Fibroblast of skin of abdomen (primary cell): ENCODE results near the gene PHACTR1.
"Not testable (repeated sequence)": the region's sequence is repeated elsewhere in the genome, so short reads cannot be mapped to it uniquely, and the experiment has no call there.

Experiments
- DNase-seq: peaks from one replicate; pipeline ENCODE4 v3.0.0-alpha.2; 2013

The PHACTR1 gene

DNA sequence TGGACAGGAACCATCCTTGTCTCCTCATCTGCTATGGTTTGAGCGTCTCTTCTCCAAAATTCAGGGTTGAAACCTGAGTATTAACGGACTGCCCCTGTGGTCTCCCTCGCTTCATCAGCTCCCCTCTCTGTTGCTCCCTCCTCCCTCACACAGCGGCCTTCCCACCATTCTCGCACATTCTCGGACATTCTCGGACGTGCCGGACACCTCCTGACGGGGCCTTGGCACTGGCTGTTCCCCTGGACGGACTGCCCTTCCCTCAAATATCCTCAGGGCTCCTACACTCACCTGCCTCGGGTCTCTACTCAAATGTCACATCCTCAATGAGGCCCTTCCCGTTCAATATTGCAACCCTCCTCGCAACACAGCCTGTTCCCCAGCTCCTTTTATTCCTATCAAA, 496.0 kb downstream of the PHACTR1 start:
- DNase-seq = no peak

DNA sequence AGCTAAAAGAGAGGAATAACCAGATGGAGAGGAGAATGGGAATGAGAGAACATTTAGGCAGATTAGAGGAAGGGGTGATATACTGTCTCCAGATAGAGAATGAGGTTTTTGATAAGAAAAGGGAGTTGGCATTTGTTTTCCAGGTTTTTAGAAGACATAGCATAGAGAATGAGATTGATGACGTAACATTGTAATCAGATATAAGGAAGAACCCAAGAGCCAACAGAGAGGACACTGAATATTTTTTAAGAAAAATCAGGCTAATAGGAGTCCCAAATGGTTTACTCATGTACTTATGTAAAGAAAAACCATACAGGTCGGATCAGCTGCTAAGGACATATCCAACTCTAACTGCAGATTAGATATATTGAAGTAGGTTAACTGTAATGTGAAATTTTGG, 498.8 kb downstream of the PHACTR1 start:
- DNase-seq = no peak

DNA sequence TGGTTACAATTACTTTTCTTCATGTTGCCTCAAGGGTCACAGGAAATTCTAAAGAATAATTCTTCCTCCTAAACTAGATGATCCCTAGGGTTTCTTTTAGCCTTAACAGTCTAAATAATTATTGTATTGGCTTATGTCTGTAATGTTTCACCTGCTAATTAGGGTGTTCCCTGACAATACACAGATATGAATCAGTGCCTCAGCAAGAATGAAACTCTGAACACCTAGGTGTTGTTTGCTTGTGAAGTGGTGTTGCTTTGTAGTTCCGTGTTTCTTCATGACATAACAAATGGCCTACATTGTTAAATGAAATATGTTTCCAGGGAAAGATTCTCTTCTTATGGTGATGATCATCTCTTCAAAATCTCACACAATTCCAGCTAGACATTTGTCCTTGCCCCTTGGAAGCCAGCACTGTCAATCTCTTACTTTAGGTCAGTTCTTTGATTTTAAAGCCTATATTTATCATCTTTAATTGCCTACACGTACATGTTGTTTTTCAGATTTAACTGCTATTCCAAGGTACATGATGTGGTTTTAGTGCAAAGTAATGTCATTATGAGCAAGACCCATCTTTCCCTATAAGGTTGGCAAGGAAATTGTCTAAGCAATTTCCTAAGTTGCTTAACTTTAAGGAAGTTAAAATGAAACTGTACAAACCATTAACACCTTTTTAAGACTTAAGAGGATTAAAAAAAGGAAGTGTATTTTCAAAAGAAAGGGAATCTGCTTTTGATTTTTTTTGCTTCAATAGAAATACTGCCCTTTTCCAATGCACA, 499.9 kb downstream of the PHACTR1 start:
- DNase-seq = no peak

DNA sequence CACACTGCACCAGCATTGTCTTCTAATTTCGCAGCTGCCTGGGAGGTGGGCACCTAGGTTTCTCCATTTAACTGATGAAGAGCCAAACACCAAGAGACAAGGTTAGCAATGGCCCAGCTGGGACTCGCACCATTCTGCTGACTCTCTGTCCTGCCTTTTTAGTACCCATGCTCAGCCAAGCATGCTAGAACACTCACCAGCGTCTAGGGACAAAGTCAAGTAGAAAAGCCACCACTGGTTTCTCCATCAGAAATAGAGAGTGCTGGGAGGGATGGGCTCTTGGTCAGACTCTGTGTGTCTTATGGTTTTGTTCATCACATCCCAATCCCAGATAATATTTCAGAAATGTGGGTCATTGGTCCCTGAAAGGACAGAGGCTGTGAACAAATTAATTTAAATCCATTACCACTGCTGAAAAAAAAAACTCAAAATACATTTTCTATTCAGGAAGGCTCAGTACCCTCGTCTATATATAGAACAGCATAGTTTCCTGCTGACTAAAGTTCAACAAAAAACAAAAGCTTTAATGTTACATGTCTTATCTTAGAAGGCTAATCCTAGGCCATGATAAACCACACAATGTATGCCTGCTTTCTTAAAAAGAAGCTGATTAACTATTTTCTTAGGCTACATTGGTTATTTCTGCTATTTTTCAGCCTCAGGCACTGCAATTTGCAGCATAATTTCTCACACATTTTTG, 500.8 kb downstream of the PHACTR1 start:
- DNase-seq = peak; percentile 27

DNA sequence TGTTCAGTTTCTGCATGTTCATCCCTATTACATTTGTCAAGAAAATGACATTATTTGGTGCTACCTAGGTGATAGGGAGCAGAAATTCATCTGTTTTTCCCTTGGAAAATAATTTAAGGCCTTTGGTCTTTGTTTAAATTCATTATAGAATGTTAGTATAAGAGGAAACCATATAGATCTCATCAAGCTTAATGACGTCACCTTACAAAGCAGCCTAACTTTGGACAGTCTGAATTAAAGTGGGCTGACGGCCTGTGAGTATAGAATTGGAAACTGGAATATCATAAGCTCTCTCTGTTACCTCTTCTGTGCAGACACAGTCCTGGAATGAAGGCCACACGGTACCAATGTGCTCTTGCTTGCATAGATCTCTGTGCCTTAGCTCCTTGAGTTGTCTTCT, 503.7 kb downstream of the PHACTR1 start:
- DNase-seq = no peak

DNA sequence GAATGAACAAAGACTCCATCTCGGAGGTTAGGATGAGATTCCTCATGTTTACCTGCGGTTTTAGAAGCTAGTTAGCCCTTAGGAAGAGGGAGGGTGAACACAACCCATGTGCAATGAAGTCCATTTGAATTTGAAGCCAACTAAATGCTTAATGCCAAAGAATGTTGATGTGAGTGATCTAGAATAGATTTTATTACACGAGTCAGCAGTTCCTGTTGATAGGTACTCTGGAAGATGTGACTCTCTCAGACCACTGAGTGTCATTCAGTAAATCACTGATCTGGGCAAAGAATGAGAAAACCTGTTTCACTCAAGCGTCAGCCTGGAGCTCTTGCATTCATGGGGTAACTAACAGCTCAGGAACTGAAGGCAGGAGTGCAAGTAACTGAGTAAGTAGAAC, 505.5 kb downstream of the PHACTR1 start:
- DNase-seq = no peak

DNA sequence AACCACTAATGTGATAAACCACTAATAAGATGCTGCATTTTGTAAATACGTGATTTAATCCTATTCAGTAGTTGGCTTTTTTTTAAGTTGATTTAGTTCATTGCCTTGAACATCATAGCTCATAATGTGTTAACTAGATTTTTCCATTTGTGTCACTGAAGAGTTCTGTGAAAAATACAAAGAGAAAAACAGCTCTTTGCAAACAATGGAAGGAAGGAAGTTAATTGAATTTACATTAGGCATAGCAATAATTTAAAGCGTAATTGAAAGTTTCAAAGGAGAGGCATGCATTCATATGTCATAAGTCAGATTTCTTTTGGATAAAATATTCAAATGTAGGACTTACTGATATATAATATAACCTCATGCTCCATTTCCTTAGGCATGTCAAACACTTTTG, 509.5 kb downstream of the PHACTR1 start:
- DNase-seq = no peak

DNA sequence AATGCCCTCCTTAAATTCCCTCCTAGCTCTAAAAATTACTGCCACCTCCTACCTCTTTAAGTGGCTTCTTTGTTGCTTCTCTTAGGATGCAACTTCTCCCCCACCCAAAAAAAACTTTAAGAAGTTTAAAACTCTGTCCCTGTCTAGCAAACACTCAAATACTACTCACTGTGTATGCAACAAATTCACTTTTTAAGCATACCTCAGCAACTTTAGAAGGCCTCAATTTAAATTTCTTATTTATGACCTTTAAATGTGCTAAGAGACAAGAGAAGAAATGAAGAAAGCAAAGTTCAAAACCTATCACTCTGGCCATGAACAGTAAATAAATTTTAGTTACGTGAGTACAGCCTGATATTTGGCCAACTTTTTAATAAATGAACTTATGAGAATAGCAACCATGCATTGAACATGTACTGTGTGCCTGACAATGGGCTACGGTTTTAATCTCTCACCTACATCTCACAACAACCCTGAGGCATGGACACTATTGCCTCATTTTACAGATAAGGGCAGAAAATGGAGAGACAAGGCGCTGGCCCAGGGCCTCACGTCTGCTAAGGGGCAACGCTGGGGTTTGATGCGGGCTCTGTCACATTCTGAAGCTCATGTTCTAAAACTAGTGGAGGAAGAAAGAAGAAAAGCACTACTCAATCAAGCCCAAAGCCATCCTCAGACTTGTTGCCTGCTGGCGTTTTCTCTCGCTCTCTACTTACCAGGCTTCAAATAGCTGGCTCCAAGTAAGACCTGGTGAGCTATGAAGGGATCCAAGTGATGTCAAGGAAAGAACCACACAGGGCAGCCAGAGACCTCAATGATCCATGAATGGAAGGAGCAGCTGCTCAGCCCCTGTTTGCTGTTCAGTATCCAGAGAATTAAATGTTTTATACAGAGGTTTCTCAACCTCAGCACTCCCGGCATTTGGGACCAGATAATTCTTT, 512.0 kb downstream of the PHACTR1 start:
- DNase-seq = no peak

DNA sequence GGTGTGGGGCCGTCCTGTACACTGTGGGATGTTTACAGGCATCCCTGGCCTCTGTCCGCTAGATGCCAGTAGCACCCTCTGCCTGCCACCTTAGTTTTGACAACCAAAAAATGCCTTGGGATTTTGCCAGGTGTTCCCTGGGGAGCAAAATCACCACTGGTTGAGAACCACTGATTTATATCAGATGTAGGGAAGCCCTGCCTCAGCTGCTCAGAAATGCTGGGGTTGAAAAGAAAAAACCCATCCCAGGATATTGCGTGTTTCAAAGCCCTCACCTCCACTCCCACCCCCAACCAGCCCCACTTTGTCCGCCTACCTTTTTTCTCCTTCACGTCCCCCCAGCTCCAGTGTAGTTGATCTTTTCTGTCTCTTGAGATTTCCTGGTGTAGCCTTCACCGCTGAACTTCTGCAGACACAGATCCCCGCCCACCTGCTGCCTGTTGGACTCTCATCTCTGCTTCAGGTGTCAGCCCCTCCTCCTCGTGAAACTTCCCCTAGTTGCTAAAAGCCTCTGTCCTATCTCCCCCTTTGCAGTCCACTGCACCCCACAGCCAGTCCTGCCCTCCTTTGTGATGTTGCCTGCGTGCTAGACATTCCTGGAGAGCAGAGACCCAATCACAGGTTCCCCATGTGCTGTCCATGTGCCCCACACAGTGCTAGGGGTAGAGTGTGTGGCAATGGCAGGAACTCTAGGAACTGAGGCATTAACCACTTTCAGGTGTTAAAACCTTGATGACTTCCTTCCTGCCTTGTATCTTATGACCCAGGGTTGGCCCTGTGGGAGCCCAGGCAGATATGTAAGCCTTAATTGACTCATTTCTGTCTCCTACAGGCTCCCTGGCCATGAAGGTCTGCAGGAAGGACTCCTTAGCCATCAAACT, 512.9 kb downstream of the PHACTR1 start:
- no peak for DNase-seq

DNA sequence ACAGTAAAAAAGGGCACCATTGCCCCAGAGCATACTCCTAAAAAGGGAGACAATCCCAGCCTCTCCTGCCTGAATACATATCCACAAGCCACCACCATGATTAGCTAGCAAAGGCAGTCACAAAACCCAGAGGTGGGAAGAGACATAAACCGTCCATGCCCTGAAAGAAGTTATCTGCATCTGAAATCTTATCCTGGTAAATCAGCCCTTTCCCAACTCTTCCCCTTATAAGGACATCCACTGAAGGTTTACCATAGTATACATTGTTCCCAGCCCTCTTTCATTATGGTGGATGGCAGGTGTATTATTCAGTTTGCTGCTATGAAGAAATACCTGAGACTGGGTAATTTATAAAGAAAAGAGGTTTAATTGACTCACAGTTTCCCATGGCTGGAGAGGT, 516.5 kb downstream of the PHACTR1 start:
- DNase-seq = no peak

DNA sequence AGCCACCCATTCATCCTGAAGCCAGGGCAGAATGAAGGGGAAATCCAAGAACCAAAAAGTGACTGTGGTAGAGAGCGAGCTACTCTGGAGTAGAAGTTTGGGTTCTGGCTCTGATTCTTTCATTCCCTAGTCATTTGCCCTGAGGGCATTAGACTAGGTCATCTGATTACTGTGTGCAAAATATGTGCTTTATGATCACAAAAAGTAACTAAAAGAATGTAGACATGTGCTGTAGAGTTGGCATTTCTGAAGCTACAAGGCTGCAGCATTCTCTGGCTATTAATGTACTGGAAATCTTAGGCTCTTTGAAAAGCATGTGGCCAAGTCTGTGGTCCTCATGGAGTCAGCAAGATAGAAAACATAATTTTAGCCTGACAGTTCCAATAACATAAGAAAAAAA, 517.6 kb downstream of the PHACTR1 start:
- peak; percentile 22 for DNase-seq

DNA sequence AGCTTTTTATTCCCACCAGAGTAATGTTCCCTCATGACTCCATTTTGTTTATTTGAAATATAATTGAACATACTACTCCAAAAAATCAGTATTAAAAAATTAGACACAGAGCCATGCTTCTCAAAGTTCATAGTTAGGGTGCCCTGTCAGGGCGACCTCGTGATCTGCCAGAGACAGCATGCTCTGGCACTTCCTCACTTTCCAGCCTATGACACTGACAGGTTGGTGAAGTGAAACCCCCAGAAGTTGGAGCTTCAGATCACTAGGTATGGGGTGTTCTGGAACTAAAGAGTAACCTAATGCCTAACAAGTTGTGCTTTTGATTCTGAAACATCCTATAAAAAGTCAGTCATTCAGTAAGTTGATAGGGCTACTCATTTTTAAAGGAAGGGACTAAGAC, 518.8 kb downstream of the PHACTR1 start:
- DNase-seq = no peak

DNA sequence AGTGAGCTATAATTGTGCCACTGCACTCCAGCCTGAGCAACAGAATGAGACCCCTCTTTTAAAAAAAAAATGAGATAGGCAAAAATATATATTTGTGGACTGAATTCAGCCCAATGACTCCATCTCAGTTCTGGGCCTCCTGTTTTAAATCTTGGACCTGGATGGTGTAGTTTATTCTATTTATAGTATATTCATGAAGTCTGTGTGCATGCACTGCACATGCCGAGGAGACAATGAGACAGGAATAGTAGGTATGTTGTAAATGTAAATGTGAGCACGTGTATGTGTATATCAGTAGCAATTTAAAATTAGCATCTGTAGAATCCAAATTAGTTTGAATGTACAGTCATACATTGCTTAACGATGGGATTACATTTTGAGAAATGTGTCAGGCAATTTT, 520.8 kb downstream of the PHACTR1 start:
- no peak for DNase-seq

DNA sequence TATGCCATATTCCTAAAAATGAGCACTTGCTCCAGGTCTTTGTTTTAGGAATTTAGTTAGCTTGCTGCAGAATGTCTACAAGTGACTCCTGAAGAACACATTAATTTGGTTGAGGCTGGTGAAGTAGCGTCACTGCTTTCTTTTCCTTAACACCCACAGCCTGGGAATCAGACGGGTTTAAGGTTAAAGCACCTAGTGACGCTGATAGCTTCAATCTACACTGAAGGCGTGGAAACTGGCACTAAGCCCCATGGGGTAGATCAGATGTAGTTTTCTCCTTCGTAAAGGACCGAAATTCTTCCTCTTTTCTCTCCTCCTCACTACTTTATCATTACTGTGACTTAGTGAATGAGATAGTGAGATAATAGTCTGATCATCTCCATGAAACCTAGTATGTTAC, 521.5 kb downstream of the PHACTR1 start:
- DNase-seq = no peak

DNA sequence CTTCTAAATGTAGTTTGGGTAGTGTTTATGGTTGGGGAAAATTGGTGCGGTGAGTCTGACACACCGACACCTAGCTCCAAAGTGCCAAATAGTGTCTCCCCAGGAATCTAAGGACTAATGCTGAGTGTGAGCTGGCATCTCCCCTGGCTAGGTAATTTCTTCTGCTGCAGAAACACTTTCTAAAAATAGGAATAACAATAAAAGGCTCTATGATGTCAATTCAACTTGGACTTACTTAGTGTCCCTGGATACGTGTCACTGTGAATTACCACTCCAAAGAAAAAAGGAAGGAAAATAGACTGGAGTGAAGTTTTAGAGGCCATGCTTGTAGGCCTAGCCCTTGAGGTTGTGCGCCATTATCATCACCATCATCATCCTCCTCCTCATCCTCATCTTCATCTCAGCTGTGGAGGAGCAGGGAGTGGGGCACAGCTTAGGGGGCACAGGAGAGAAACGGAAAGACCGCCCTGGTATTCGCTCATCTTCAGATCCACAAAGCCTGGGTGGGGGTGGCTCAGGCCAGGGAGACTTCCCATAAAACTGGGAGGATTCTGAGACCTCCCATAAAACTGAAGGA, 522.2 kb downstream of the PHACTR1 start:
- DNase-seq = no peak

DNA sequence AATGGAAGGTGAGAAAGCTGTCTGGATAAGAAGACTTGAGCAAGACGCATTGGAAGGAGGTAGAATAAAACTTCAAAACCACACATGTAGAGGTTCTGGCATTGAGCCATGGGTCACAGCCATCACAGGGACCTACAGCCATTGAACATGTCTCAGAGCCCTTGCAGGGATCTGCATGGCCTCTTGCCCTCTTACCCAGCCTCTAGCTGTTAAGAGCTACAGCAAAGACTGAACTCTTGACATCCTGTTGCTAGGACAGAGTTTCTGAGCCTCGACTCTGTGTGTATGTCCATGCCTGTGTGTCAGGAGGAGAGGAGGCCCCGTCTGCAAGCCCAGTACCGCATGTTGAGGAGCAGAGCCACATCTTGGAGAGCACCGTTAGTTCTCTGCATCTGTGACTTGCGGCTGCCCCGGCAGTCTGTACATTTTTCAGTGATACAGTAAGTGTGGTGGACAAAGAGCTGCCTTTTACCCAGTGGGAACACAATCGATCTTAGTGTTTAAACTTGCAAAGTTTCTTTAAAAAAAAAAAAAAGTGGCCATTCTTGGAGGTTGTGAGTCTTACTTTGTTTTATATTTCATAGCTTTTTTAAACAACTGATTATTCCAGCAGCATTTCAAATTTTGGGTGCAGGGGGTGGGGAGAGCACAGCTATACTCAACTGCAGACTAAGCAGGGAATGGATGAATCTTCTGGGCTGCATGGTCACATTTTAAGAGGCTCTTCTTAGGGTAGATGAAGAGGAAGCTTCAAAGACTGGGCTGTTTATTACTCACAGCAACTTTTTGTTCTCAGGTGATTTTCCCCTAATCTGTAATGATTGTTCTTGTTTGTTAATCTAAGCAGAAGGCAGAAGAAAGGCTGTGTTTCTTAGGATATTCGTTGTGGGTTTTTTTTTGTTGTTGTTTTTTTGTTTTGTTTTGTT, 523.2 kb downstream of the PHACTR1 start:
- DNase-seq = peak; percentile 18

DNA sequence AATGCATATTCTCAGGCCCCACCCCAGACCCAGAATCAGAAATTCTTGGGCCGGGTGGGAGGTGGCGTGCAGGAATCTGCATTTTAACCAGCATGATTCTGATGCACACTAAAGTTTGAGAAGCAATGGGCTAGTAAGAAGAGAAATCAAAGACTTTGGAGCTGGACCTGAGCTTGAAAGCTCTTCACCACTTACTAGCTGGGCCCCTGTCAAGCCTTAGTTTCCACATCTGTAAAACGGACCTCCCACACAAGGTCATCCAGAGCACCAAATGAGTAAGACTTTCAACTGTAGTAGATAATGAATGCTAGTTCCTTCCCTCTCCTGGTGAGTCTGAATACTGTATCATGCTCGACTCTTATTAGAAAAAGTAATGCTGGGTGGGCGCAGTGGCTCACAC, 524.8 kb downstream of the PHACTR1 start:
- no peak for DNase-seq

DNA sequence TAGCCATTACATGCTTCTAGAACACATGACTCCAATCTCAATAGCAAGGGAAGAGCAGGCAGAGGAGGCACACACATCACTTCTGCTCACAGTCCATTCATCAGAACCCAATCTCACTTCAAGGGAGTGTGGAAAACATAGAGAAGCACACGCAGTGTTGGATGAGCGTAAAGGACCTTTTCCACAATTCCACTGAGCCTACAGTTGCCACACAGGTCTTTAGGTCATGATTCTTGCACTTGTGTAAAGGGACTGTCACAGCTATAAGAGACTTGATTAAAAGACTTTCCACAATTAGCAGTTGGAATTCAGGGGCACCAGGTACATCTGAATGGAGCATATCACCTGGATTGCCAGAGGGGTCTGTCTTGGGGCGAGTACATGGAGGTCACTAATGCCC, 525.6 kb downstream of the PHACTR1 start:
- no peak for DNase-seq

DNA sequence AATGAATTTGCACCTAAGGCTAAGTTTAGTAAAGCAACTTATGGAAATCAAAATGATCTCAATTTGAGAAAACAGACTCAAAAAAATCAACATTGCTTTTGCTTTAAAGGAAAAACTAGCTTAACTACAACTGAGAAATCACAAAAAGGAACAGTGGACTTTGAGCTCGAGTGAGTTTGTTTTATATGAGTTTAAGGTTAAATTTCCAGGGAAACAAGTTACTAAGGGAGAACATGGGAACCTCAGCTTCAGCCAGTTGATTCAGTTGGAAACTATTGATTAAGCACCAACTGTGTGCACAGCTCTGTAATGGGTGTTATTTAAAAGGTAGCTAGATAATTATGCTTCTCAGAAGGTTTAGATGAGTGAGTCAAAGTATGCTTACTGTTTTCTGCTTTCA, 526.0 kb downstream of the PHACTR1 start:
- no peak for DNase-seq

DNA sequence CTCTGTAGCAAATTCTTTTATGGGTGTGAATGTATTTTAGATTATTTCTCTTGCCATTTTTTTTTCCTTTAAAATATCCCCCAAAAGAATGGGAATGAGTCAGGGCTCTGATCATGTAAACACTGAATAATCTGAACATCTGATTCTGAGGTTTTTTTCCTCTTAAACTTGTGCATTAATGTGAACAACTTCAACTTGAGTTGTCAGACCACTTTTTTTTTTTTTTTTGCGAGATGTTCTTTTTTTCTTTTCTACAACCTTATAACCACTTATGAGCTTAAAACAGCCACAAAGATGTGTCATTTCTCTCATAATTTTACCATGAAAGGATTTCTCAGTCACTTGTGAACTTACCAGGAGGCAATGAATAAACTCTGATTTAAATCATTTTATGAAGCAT, 526.5 kb downstream of the PHACTR1 start:
- DNase-seq = peak; percentile 37

DNA sequence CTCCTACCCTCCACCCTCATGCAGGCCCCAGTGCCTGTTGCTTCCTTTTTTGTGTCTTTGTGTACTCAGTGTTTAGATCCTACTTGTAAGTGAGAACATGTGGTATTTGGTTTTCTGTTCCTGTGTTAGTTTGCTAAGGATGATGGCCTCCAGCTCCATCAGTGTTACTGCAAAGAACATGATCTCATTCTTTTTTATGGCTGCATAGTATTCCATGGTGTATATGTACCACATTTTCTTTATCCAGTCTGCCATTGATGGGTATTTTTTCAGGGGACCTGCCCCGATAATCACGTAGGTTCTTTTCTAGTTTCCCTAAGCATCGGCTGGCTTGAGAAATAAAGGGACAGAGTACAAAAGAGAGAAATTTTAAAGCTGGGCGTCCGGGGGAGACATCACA, 527.2 kb downstream of the PHACTR1 start:
- DNase-seq = not testable (repeated sequence)
